ENCODE results near the gene MOB1B. TPM values are rescaled to one million over a fixed set of nuclear protein-coding genes. Genes with fewer than 3 reads are reported as not detected.

The MOB1B gene
- polyA plus RNA-seq, 4 donors: 22.4 to 49.7 (median 48.2) TPM

GRCh38 chr4:70914000-70914399 lies 11.8 kb downstream of the MOB1B start:
- no peak for DNase-seq (ENCODE audit: low read depth in 4 of 4, low spot score in 3 of 4)

GRCh38 chr4:70914631-70915030 lies 12.5 kb downstream of the MOB1B start:
- DNase-seq (ENCODE audit: low read depth in 4 of 4, low spot score in 3 of 4): no peak

GRCh38 chr4:70915036-70915815 lies 13.1 kb downstream of the MOB1B start:
- DNase-seq (ENCODE audit: low read depth in 4 of 4, low spot score in 3 of 4): no peak

GRCh38 chr4:70915874-70916559 lies 13.8 kb downstream of the MOB1B start:
- DNase-seq (ENCODE audit: low read depth in 4 of 4, low spot score in 3 of 4): no peak

GRCh38 chr4:70920592-70920991 lies 18.4 kb downstream of the MOB1B start:
- no peak for DNase-seq (ENCODE audit: low read depth in 4 of 4, low spot score in 3 of 4)

GRCh38 chr4:70925418-70925817 lies 23.2 kb downstream of the MOB1B start:
- DNase-seq (ENCODE audit: low read depth in 4 of 4, low spot score in 3 of 4): no peak

- DNase-seq (ENCODE audit: low read depth in 4 of 4, low spot score in 3 of 4): no peak
Observed at GRCh38 chr4:70925899-70926635, 23.9 kb downstream of the MOB1B start.

- no peak for DNase-seq (ENCODE audit: low read depth in 4 of 4, low spot score in 3 of 4)
Observed at GRCh38 chr4:70927502-70928137, 25.5 kb downstream of the MOB1B start.

- no peak for DNase-seq (ENCODE audit: low read depth in 4 of 4, low spot score in 3 of 4)
Observed at GRCh38 chr4:70930530-70931256, 28.5 kb downstream of the MOB1B start.

GRCh38 chr4:70931347-70931746 lies 29.2 kb downstream of the MOB1B start:
- DNase-seq (ENCODE audit: low read depth in 4 of 4, low spot score in 3 of 4): no peak

- DNase-seq (ENCODE audit: low read depth in 4 of 4, low spot score in 3 of 4): no peak
Observed at GRCh38 chr4:70932984-70933383, 30.8 kb downstream of the MOB1B start.

GRCh38 chr4:70935038-70935695 lies 33.0 kb downstream of the MOB1B start:
- DNase-seq (ENCODE audit: low read depth in 4 of 4, low spot score in 3 of 4): no peak

- no peak for DNase-seq (ENCODE audit: low read depth in 4 of 4, low spot score in 3 of 4)
Observed at GRCh38 chr4:70936200-70936787, 34.1 kb downstream of the MOB1B start.

- DNase-seq (ENCODE audit: low read depth in 4 of 4, low spot score in 3 of 4): no peak
Observed at GRCh38 chr4:70938086-70938485, 35.9 kb downstream of the MOB1B start.

GRCh38 chr4:70940134-70940533 lies 38.0 kb downstream of the MOB1B start:
- DNase-seq (ENCODE audit: low read depth in 4 of 4, low spot score in 3 of 4): no peak

GRCh38 chr4:70943114-70943513 lies 40.9 kb downstream of the MOB1B start:
- no peak for DNase-seq (ENCODE audit: low read depth in 4 of 4, low spot score in 3 of 4)

- no peak for DNase-seq (ENCODE audit: low read depth in 4 of 4, low spot score in 3 of 4)
Observed at GRCh38 chr4:70945046-70945445, 42.9 kb downstream of the MOB1B start.

- no peak for DNase-seq (ENCODE audit: low read depth in 4 of 4, low spot score in 3 of 4)
Observed at GRCh38 chr4:70945452-70946055, 43.4 kb downstream of the MOB1B start.

- DNase-seq (ENCODE audit: low read depth in 4 of 4, low spot score in 3 of 4): no peak
Observed at GRCh38 chr4:70946939-70947338, 44.8 kb downstream of the MOB1B start.

Data from left renal pelvis (tissue), 4 donors.